ENCODE measurements around the gene YAP1.

GRCh38 chr11:102138223-102138622, 28.0 kb downstream of the YAP1 start:
- no peak for TF ChIP-seq CTCF (IDR thresholded peaks at IDR 0.05)
- no peak for TF ChIP-seq EP300 (IDR thresholded peaks at IDR 0.05)
- no peak for TF ChIP-seq POLR2A (IDR thresholded peaks at IDR 0.05)

Data from suprapubic skin (tissue), 3 donors.